ENCODE data around the gene GLRX2.
A peak's percentile ranks its signal among the peaks of the same experiment; 100 is the strongest.
"Not testable (repeated sequence)": the region's sequence is repeated elsewhere in the genome, so short reads cannot be mapped to it uniquely, and the experiment has no call there.

The GLRX2 gene, protein sequence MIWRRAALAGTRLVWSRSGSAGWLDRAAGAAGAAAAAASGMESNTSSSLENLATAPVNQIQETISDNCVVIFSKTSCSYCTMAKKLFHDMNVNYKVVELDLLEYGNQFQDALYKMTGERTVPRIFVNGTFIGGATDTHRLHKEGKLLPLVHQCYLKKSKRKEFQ

DNA sequence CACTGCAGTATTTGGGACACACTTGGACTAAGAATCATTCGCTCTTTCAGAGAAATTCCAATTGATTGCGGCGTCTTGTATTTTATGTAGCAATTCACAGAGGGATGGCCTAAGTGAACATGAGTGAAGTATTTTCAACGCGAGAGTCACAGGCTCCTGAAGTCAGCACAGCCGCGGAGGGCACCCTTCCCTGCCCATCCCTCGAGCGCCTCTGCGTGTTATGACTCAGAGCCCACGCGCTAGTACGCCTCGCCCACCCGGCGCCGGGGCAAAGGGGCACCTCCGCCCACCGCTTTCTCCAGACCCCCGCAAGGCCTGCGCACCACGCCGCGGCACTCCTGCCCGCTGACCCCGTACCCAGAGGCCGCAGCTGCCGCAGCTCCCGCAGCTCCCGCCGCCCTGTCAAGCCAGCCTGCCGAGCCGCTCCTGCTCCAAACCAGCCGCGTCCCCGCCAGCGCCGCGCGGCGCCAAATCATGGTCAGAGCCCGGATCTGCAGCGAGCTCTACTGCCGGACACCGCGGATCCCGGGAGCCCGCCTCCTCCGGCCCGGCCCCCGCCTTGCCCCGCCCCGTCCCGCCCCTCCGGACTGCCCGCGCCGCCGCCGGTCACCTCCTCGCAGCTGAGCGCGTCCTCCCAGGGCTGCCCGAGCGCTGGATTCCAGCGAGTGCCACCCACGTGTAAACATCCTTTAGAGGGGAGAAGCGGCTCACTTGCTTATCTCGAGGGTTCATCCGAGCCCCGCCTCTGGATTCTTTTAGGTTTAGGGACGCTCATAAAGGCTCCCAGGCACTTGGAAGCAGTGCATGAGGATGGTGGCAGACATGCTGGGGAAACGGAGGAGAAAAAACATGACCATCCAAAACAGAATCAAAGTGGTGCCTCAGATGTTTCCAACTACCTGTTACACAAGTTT lies at the start of gene GLRX2:
Gene GLRX2 (minus strand): TSS at position 508 of the 914 bp plus-strand sequence. CDS start 32 bp downstream, at position 476.
- peak; percentile 40 for DNase-seq (ENCODE audit: low read depth)

- DNase-seq (ENCODE audit: low read depth) = no peak
Measured at GRCh38 chr1:193144999-193145398, 39.8 kb upstream of the GLRX2 start.

- DNase-seq (ENCODE audit: low read depth) = no peak
Measured at GRCh38 chr1:193144361-193144938, 39.2 kb upstream of the GLRX2 start.

DNA sequence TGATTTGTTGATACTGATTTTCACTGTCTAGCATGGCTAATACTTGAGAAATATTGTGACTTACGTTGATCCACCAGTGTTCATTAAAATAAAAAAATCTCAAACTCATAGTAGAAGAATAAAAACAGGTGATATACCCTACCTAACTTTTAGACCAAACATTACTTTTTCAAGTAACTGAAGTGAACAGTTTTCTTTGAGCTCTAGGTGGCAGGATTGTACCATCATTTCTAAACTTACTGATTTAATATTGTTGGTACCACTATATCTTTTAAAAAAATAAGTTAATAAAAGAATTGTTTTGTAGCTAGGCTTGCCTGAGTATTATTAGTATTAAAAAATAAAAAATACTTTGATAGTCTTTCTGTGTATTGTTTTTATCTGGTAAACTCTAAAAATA lies 38.1 kb upstream of the GLRX2 start:
- DNase-seq (ENCODE audit: low read depth) = no peak

DNA sequence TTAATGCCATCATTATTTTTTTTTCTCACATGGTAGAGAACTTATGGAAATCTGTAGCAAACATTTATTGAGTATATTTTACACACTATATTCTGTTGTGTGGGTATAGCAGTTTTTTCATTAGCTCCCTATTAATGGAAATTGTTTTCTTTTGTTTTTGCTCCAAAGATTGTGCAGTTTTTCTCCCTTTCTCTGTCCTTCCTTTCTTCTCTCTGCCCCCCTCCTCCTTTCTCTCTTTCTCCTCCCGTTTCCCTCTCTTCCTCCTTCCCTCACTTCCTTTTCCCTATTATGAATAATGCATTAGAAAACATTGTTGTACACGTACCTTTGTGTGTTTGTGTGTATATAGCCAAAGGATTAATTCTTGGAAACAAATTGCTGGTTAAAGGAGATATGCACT lies 37.2 kb upstream of the GLRX2 start:
- DNase-seq (ENCODE audit: low read depth) = no peak

DNA sequence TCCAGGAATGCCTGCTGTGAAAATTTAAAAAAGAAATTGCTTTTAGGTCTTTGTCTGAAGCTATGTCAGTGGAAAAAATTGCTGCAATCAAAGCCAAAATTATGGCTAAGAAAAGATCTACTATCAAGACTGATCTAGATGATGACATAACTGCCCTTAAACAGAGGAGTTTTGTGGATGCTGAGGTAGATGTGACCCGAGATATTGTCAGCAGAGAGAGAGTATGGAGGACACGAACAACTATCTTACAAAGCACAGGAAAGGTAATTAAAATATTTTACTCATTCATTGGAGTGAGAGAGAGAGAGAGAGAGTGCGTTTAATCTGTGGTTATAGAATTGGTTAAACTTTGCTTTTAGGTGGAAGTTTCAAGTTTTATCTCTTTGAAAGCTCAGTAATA lies 36.6 kb upstream of the GLRX2 start:
- DNase-seq (ENCODE audit: low read depth) = no peak

- no peak for DNase-seq (ENCODE audit: low read depth)
Measured at GRCh38 chr1:193140254-193140653, 35.0 kb upstream of the GLRX2 start.

DNA sequence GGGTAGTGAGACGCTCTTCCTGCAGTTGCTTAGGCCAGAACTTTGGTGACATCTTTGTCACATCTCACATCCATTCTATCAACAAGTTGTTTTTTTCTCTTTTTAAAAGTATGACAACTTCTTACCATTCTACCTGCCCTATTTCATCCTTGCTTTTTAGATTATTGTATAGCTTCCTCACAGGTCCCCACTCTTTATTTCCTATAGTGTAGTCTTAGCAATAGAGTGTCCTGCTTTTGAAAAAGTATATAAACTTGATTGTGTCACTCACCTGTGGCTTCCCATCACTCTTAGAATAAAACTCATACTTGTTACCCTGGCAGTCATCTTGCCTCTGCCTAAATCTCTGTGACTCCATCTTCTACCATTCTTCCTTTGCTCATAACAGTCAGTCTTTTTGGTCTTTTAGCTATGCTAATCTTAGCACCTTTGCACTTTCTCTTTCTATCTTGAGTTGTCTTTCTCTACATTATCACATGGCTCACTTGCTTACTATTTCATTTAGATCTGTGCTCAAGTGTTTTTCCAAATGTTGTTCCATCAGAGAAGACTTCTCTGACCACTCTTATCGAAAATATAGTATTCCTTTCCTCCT lies 26.1 kb upstream of the GLRX2 start:
- no peak for DNase-seq (ENCODE audit: low read depth)

GRCh38 chr1:193125369-193125768 lies 20.2 kb upstream of the GLRX2 start:
- DNase-seq (ENCODE audit: low read depth) = no peak

- no peak for DNase-seq (ENCODE audit: low read depth)
Measured at GRCh38 chr1:193123751-193124150, 18.5 kb upstream of the GLRX2 start.

DNA sequence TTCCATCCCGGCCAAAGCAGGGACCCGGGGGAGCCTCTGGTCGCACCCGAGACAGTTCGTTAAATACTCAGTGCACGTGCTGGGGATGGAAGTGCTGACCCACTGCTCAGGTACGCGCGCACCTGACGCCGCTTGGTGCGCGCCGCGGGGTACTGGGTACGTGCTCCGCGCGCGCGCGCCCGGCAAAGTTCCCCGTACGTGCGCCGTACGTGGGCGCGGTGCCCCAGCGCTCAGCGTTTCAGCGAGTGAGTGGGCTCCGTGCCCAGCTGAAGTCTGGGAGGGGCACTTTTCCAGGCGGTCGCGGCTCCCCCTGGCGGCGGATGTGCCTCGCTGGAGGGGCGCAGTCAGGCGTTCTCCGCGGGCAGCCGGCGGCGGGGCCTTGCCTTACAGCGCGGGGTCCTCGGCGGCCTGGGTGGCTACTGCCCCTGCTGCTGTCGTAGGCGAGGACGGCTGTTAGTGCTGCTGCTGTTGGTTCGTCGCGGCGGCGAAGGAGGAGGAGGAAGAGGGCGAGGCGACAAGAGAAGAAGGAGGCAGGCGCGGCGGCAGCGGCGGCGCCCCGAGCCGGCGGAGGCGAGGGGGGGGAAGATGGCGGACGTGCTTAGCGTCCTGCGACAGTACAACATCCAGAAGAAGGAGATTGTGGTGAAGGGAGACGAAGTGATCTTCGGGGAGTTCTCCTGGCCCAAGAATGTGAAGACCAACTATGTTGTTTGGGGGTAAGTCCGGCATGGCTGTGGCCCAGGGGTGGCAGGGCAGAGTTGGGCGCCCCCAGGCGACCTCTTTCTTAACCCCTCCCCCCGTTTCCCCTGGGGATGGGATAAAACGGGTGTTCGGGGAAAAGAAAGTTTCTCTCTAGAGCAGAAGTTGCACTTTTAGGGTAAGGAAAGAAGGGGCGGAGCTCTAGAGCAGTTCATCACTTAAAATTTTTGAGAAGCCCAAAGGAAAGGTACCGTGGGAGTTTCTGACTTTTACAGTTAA lies 16.7 kb upstream of the GLRX2 start, which contains the start of gene CDC73:
Gene CDC73 (plus strand): TSS at position 416 of the 978 bp plus-strand sequence. CDS start 170 bp downstream, at position 586.
- peak; percentile 99 for DNase-seq (ENCODE audit: low read depth)

DNA sequence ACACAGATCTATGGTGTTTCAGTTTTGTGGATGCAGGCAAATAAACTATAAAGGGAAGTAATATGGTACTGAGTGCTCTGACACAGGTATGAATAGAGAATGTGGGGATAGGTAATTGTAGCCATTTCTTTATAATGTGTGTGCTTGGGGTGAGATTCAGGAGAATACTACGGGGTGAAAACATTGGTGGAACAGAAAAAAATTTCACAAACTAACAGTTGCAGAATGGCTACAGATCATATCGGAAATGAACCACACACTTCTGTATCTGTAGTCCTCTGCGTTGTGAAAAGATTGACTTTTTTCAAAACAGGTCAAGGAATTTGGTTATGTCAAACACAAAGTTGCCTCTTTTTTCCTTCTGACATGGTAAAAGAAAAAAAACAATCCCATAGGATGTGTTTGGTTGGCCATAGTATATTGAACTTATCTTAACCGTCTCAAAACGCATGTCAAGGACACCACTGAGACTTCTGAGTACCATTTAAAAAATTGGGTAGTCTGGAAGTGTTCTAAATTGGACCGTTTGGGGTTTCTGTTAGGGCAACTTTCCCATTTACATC lies 15.5 kb upstream of the GLRX2 start:
- no peak for DNase-seq (ENCODE audit: low read depth)

DNA sequence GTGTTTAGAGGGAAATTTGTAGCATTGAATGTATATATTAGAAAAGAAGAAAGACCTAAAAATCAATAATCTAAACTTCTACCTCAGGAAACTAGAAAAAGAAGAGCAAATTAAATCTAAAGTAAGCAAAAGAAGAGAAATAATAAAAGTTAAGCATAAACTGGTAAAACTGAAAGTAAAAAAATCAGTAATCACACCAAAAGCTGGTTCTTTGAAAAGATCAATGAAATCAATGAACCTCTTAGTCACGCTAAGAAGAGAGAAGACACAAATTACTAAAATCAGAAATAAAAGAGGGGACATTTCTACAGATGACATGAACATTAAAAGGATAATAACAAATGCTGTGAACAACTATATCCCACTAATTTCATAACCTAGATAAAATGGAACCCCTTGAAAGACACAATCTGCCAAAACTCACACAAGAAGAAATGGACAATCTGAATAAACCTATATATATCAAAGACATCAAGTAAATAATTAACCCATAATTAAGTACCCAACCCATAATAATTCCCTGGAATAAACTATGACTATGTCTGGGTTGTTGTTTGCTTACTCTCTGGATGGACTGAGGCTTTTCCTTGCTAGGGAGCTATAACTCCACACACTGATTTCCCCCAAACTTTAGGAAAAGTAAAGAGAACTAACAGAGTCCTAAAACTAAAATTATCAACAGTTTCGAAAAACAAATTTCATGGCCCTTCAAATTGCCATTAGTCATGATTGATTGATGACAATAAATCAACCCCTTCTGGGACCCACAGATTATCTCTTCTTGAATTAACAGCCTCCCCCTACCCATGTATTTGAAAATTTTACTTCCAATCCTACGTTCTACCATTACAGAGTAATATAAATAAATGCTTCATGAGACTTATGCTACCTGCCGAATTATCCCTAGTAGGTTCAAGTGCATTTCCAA lies 13.9 kb upstream of the GLRX2 start:
- no peak for DNase-seq (ENCODE audit: low read depth)

GRCh38 chr1:193118194-193118593 lies 13.0 kb upstream of the GLRX2 start:
- DNase-seq (ENCODE audit: low read depth) = no peak

- DNase-seq (ENCODE audit: low read depth) = not testable (repeated sequence)
Measured at GRCh38 chr1:193117167-193117566, 12.0 kb upstream of the GLRX2 start.

GRCh38 chr1:193115629-193116227 lies 10.5 kb upstream of the GLRX2 start:
- DNase-seq (ENCODE audit: low read depth) = no peak

DNA sequence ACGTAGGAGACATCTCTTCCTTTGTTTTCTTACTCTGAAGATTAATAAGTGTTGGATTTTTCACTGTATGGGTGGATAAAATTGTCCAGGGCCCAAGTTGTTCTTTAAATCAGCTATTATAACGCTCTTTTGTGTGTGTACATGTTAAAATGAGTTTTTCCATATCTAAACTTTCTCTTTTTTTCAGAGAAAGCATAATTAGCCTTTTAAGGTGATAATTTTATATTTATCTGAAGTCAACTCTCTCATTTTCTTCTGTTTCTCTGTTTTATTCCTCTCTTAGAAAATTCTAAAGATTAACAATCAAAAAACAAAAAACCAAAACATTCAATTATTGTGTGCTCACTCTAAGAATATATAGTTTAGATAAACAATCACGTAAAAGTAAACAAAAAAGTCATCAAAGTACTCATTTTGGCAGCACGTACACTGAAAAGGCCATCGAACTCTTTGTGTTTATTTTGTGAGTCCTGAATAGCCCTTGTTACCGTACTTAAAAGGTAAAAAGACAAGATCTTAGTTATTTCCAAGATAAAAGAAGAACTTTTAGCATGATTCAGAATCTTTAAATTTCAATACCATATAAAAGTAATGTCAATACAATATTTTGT lies 9.4 kb upstream of the GLRX2 start:
- no peak for DNase-seq (ENCODE audit: low read depth)

- DNase-seq (ENCODE audit: low read depth) = no peak
Measured at GRCh38 chr1:193113992-193114332, 8.7 kb upstream of the GLRX2 start.
